K562 (cell line): ENCODE data around the gene PPP1R15B. TPM values are rescaled to one million over a fixed set of nuclear protein-coding genes. Genes with fewer than 3 reads are reported as not detected.

ENCODE experiments used
- ATAC-seq: fragments of 200-7000 bp; cut with Tn5 transposase; 3 replicates; pipeline ENCODE4 v1.9.1; 2020; ENCODE audit warnings: moderate library complexity
- Bru-seq: library from RNA; stranded (reverse); fragments of 400-500 nt; gene quantifications from one replicate; lab custom pipeline; 2021; lab: Mats Ljungman, UMichigan
- BruChase-seq, 2 experiments: library from RNA; stranded (reverse); fragments of 400-500 nt; gene quantifications; one replicate each; lab custom pipeline; 2021; lab: Mats Ljungman, UMichigan
- BruUV-seq: library from RNA; stranded (reverse); fragments of 400-500 nt; replicated peaks from 2 replicates; lab custom pipeline; 2021; lab: Mats Ljungman, UMichigan
- CTCF ChIA-PET: fragments of 300-600 bp; formaldehyde crosslinking; extraction: SDS; loops from one replicate; lab custom pipeline; 2021; ENCODE audit warnings: low intra/inter-chr PET ratio; lab: Yijun Ruan, JAX
- POLR2A ChIA-PET: fragments of 300-600, 350-650 bp; sonication (Branson Sonifier 250); formaldehyde crosslinking; extraction: SDS; loops from one replicate; lab custom pipeline; 2021; ENCODE audit warnings: antibody characterized with exemption, inconsistent platforms; lab: Yijun Ruan, JAX
- DNase-seq, 4 experiments: peaks; one replicate each; pipeline versions ENCODE4 v3.0.0 to v3.0.0-alpha.2; 2011 to 2018; ENCODE audit warnings: low spot score in 3 of 4, mixed read lengths in 3 of 4; ENCODE audit errors: extremely low read depth in 1 of 4
- FAIRE-seq: peaks from 2 replicates; lab custom pipeline; 2011; peaks lifted over from hg19 to GRCh38; lab: Jason Lieb, UNC
- H2AFZ ChIP-seq: 2 replicates; pipeline ENCODE4 v1.6.0; 2011; ENCODE audit warnings: low read depth, low read length, control low read depth, inconsistent platforms
- H3K27ac ChIP-seq: fragments of 200-600 bp; 3 replicates; pipeline ENCODE4 v1.8.0; 2011; ENCODE audit warnings: low read depth, mild to moderate bottlenecking, control low read depth, inconsistent platforms, low read length, moderate library complexity, mixed read lengths; ENCODE audit errors: extremely low read depth
- H3K27me3 ChIP-seq, 2 experiments: fragments of 300-600 bp in 1 of 2; 2 replicates in 1 of 2; 3 replicates in 1 of 2; pipeline versions ENCODE4 v1.6.0 to v1.8.0; 2011; ENCODE audit warnings: inconsistent platforms in 2 of 2, low read length in 2 of 2, mild to moderate bottlenecking in 1 of 2, mixed read lengths in 1 of 2, moderate library complexity in 1 of 2; ENCODE audit not compliant: control insufficient read depth in 2 of 2, insufficient read depth in 2 of 2
- H3K36me3 ChIP-seq: fragments of 300-600 bp; 3 replicates; pipeline ENCODE4 v1.8.0; 2011; ENCODE audit warnings: mild to moderate bottlenecking, low read length, inconsistent platforms; ENCODE audit not compliant: control insufficient read depth, insufficient read depth
- H3K4me1 ChIP-seq, 2 experiments: fragments of 200-600 bp in 1 of 2; replicated peaks in 1 of 2; 2 replicates in 1 of 2; 3 replicates in 1 of 2; pipeline versions ENCODE4 v1.5.1 to v1.8.0; 2011; ENCODE audit warnings: inconsistent platforms in 2 of 2, low read length in 2 of 2, mild to moderate bottlenecking in 1 of 2, mixed read lengths in 1 of 2, moderate library complexity in 1 of 2; ENCODE audit not compliant: control insufficient read depth in 2 of 2, insufficient read depth in 2 of 2
- H3K4me2 ChIP-seq: 2 replicates; pipeline ENCODE4 v1.6.1; 2011; ENCODE audit warnings: low read length, control low read depth, inconsistent platforms, mixed read lengths; ENCODE audit not compliant: insufficient read depth
- H3K4me3 ChIP-seq: fragments of 200-600 bp; sonication (generic), shearing (Covaris generic); 2 replicates; pipeline ENCODE4 v1.5.1; 2016; ENCODE audit warnings: control low read depth, inconsistent platforms
- H3K79me2 ChIP-seq: fragments of 200-600 bp; 3 replicates; pipeline ENCODE4 v1.8.0; 2011; ENCODE audit warnings: low read length, inconsistent platforms; ENCODE audit not compliant: control insufficient read depth, insufficient read depth
- H3K9ac ChIP-seq, 2 experiments: 2 replicates each; pipeline versions ENCODE4 v1.6.0 to v1.6.1; 2011; ENCODE audit warnings: low read depth in 2 of 2, low read length in 2 of 2, control low read depth in 1 of 2, inconsistent platforms in 1 of 2, mild to moderate bottlenecking in 1 of 2, mixed read lengths in 1 of 2; ENCODE audit not compliant: insufficient read depth in 1 of 2
- H3K9me1 ChIP-seq: one replicate; pipeline ENCODE4 v1.6.0; 2011; ENCODE audit warnings: inconsistent platforms, mild to moderate bottlenecking, low read length, moderate library complexity; ENCODE audit not compliant: control insufficient read depth, insufficient read depth
- H3K9me3 ChIP-seq: replicated peaks from 2 replicates; pipeline ENCODE4 v1.5.1; 2011; ENCODE audit warnings: low read depth, low read length, inconsistent platforms; ENCODE audit not compliant: control insufficient read depth, insufficient read depth
- H4K20me1 ChIP-seq: replicated peaks from 2 replicates; pipeline ENCODE4 v1.6.1; 2011; ENCODE audit warnings: low read length, inconsistent platforms, mixed read lengths; ENCODE audit not compliant: control insufficient read depth, insufficient read depth
- BRD9 ChIP-seq: fragments of 450-650 bp; IDR thresholded peaks from 2 replicates; pipeline ENCODE4 v1.6.1; 2018; ENCODE audit warnings: low read depth; ENCODE audit not compliant: partially characterized antibody
- GTF2F1 ChIP-seq: IDR thresholded peaks from 2 replicates; pipeline ENCODE4 v1.6.1; 2011; ENCODE audit warnings: low read depth, low read length, improper control_type of control experiment
- KLF1 ChIP-seq: fragments of 450-650 bp; IDR thresholded peaks from 2 replicates; pipeline ENCODE4 v1.6.1; 2016; ENCODE audit warnings: missing genetic modification characterization, missing compliant biosample characterization
- LCOR ChIP-seq: sonication (generic); formaldehyde crosslinking; IDR thresholded peaks from 2 replicates; pipeline ENCODE4 v1.8.0; 2022; ENCODE audit warnings: mild to moderate bottlenecking, missing genetic modification reagents
- MTA1 ChIP-seq: fragments of 450-650 bp; IDR thresholded peaks from 2 replicates; pipeline ENCODE4 v1.6.1; 2017; ENCODE audit warnings: borderline replicate concordance
- NCOA1 ChIP-seq: fragments of 450-650 bp; IDR thresholded peaks from 2 replicates; pipeline ENCODE4 v1.6.1; 2016; ENCODE audit warnings: low read depth
- NFYB ChIP-seq: IDR thresholded peaks from 2 replicates; pipeline ENCODE4 v1.6.1; 2011; ENCODE audit warnings: mild to moderate bottlenecking, moderate library complexity; ENCODE audit not compliant: insufficient read length; ENCODE audit errors: extremely low read depth
- NR4A1 ChIP-seq, 2 experiments: fragments of 250-450 bp in 1 of 2; fragments of 450-650 bp in 1 of 2; sonication (Bioruptor Pico) in 1 of 2; IDR thresholded peaks; 2 replicates each; pipeline versions ENCODE4 v1.4.0 to v1.6.1; 2016 to 2020; ENCODE audit warnings: mild to moderate bottlenecking in 2 of 2, missing compliant biosample characterization in 1 of 2, missing genetic modification characterization in 1 of 2, moderate library complexity in 1 of 2
- PHF8 ChIP-seq: fragments of 200-600 bp; sonication (generic); IDR thresholded peaks from 2 replicates; pipeline ENCODE4 v1.6.1; 2012; ENCODE audit warnings: mixed run types, mild to moderate bottlenecking, inconsistent platforms, low read length, moderate library complexity, borderline replicate concordance
- SMAD1 ChIP-seq: fragments of 150-350 bp; IDR thresholded peaks from 2 replicates; pipeline ENCODE4 v1.6.1; 2014; ENCODE audit warnings: low read length, low read depth; ENCODE audit not compliant: partially characterized antibody
- SP1 ChIP-seq: sonication (generic); formaldehyde crosslinking; IDR thresholded peaks from 2 replicates; pipeline ENCODE4 v1.8.1; 2022; ENCODE audit warnings: mild to moderate bottlenecking, missing genetic modification reagents
- SUPT5H ChIP-seq: fragments of 450-650 bp; IDR thresholded peaks from 2 replicates; pipeline ENCODE4 v1.6.1; 2016
- TEAD1 ChIP-seq, 2 experiments: fragments of 450-650 bp in 1 of 2; sonication (generic) in 1 of 2; formaldehyde crosslinking; IDR thresholded peaks; 2 replicates each; pipeline versions ENCODE4 v1.4.0 to v1.8.0; 2020 to 2022; ENCODE audit warnings: mild to moderate bottlenecking in 2 of 2, missing genetic modification reagents in 1 of 2
- WGBS: fragments of 100-300 bp; shearing (Covaris generic); methylation state at CpG from one replicate; pipeline ENCODE4 v1.1.6; 2016; ENCODE audit warnings: low coverage, mixed read lengths; ENCODE audit not compliant: insufficient coverage; ENCODE audit errors: missing lambda C conversion rate; 5-methylcytosine and 5-hydroxymethylcytosine counted together
- in situ Hi-C: fragments of 300-500 bp; cut with MboI; formaldehyde crosslinking; loops from 4 replicates; pipeline ENCODE4 v1.15.0; 2018; ENCODE audit warnings: inconsistent platforms, mixed read lengths
- intact Hi-C: fragments of 100-400 bp; cut with micrococcal nuclease; formaldehyde crosslinking; loops from 2 replicates; pipeline ENCODE4 v1.14.2; 2022
- long read RNA-seq, 3 experiments: library from polyadenylated mRNA in 2 of 3; library from RNA in 1 of 3; unstranded in 2 of 3; stranded (forward) in 1 of 3; transcript quantifications; one replicate each; pipeline ENCODE4 v2.0.0, GENCODE V29; 2019 to 2022
- polyA minus RNA-seq, 3 experiments: library from RNA; depleted of rRNA, polyadenylated mRNA; stranded (reverse); fragments of >200 nt; gene quantifications; 2 replicates each; pipeline ENCODE4 v1.2.3, GENCODE V29; 2011
- polyA plus RNA-seq, 8 experiments: library from polyadenylated mRNA; depleted of rRNA in 4 of 8; stranded (reverse) in 5 of 8; unstranded in 3 of 8; fragments of >200 nt; fragmentation: Nextera tagmentation in 2 of 8; fragmentation: Illumina TruSeq in 1 of 8; extraction: Ambion mirVana in 2 of 8; extraction: Trizol in 1 of 8; gene quantifications; 2 replicates each; pipeline versions ENCODE4 v1.2.1 to v1.2.3, GENCODE V29; 2011 to 2014; ENCODE audit warnings: inconsistent platforms in 1 of 8, missing spikeins in 1 of 8
- total RNA-seq, 7 experiments: library from RNA; depleted of rRNA in 6 of 7; stranded (reverse); fragments of >200 nt in 6 of 7; fragmentation: Illumina TruSeq in 2 of 7; extraction: Trizol in 2 of 7; gene quantifications; 2 replicates each; pipeline versions ENCODE4 v1.2.1 to v1.2.3, GENCODE V29; 2011 to 2021; ENCODE audit warnings: low replicate concordance in 1 of 7
- TF ChIP-seq, protein P1 (sequence below): fragments of 450-650 bp; IDR thresholded peaks from 2 replicates; pipeline ENCODE4 v1.6.1; 2016

The PPP1R15B gene
- 89.5 and 106 TPM in 2 replicates for total RNA-seq (2011; cell fraction: chromatin; rRNA removed; ENCODE audit: low replicate concordance)
- 92.1 and 92.6 TPM in 2 replicates for total RNA-seq (2011; cell fraction: nucleolus; rRNA removed)
- total RNA-seq (2011; cell fraction: nucleoplasm; rRNA removed), result 106 and 121 TPM in 2 replicates
- 30.8 and 32.3 TPM in 2 replicates for total RNA-seq (2014; rRNA removed)
- 42.2 and 45.5 TPM in 2 replicates for total RNA-seq (2014; rRNA removed; fragmentation: Illumina TruSeq; extraction: Trizol)
- 30.6 and 32.4 TPM in 2 replicates for total RNA-seq (2015; rRNA removed; fragmentation: Illumina TruSeq; extraction: Trizol)
- 46.5 and 48.1 TPM in 2 replicates for total RNA-seq (2021)
- 24.6 and 27.0 TPM in 2 replicates for polyA plus RNA-seq (2011; rRNA removed)
- polyA plus RNA-seq (2011; cell fraction: cytosol; rRNA removed), result 19.2 and 23.1 TPM in 2 replicates
- 18.4 and 20.5 TPM in 2 replicates for polyA plus RNA-seq (2011; cell fraction: nucleus; rRNA removed)
- 15.8 and 22.5 TPM in 2 replicates for polyA plus RNA-seq (2012)
- polyA plus RNA-seq (2014; fragmentation: Illumina TruSeq; extraction: Trizol), result 34.2 and 36.5 TPM in 2 replicates
- polyA plus RNA-seq (2014; fragmentation: Nextera tagmentation; extraction: Ambion mirVana), result 10 to 100 TPM; 17.0 to 24.7 TPM
- polyA plus RNA-seq (2014; rRNA removed), result 26.9 and 27.2 TPM in 2 replicates
- 47.0 and 63.2 TPM in 2 replicates for polyA minus RNA-seq (2011; rRNA and poly(A)+ RNA removed)
- 38.7 and 39.2 TPM in 2 replicates for polyA minus RNA-seq (2011; cell fraction: cytosol; rRNA and poly(A)+ RNA removed)
- polyA minus RNA-seq (2011; cell fraction: nucleus; rRNA and poly(A)+ RNA removed), result 36.5 and 72.2 TPM in 2 replicates
- Bru-seq, nascent RNA, result percentile 98 among the genes with signal in this experiment
- percentile 99 among the genes with signal in this experiment for BruChase-seq, experiment 1, labeled RNA remaining after a 2-hour chase
- percentile 99 among the genes with signal in this experiment for BruChase-seq, experiment 2, labeled RNA remaining after a 6-hour chase
- long read RNA-seq, experiment 1, full-length matches to known transcripts, result 62 of 88 reads
- long read RNA-seq, experiment 1, partial matches to known transcripts, result 0 of 88 reads
- long read RNA-seq, experiment 1, other reads (novel, unspliced or antisense), result 26 of 88 reads
- long read RNA-seq, experiment 2, partial matches to known transcripts, result 0 of 21 reads
- long read RNA-seq, experiment 2, other reads (novel, unspliced or antisense), result 21 of 21 reads
- long read RNA-seq, experiment 3, full-length matches to known transcripts, result 6 of 8 reads
- long read RNA-seq, experiment 3, partial matches to known transcripts, result 0 of 8 reads
- long read RNA-seq, experiment 3, other reads (novel, unspliced or antisense), result 2 of 8 reads

DNA sequence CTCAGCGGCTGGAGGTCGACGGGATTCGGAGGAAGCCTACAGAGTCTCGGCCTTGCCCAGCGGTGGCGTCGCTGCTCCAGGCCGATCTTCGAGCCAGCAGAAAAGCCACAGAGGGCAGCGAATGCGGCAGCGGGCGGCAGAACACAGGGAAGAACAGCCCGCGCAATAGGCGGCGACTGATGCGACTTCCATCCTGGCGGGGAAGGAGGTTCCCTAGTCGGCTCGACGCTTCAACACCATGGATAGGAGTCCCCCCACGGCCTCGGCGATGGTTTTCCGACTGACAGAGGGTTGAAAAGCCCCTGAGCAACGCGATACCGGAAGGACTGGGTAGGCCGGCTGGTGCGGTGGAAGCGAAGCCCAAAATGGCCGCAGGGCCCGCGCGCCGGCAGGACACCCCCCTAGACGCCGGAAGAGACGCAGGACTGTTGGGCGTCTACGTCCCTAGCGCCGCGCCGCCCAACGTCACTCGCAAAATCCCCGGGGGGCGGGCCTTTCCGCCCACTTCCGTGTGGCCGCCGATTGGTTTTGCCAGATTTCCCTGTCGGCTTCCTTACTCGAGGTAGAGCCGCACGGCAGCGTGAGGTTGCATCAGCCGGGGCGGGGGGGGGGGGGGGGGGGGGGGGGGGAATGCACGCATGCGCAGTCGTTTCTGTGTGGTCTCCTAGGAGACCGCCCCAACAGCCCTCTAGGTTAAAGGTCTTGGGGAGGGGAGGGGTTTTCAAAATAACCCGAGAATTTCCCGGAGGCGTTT, at the start of gene PPP1R15B:
Gene PPP1R15B (minus strand): TSS at position 367 of the 754 bp plus-strand sequence. CDS start 406 bp downstream, outside the sequence.
- peaks cover 9 to 10% of the 10 kb centered on the region in 2 experiments; a peak in 4 of 5 replicates for H3K4me1 ChIP-seq
- ChIA-PET POLR2A (interaction anchor here (1.1 to 5.8 kb wide), 5 partner anchors 13 to 105 kb away, joined by 4 to 87 read pairs (median 9); partner anchors contain the start of genes MDM4 and PIK3C2B), CTCF (interaction anchor here (1.2 kb wide), 1 partner anchor 13 kb away, joined by 4 read pairs; no protein-coding TSS in a partner anchor)
- H3K9me1 ChIP-seq, result no peaks in the 10 kb centered on the region
- DNase-seq, result peak; percentile 98 to 99 (median 99)
- ATAC-seq, result peak; percentile 90
- H2AFZ ChIP-seq, result peak within 1 kb of the TSS; percentile 83
- H3K36me3 ChIP-seq, result peaks cover 41% of the 10 kb centered on the region
- in situ Hi-C loops, result no loop called here
- peak within 1 kb of the TSS; percentile 93 for H3K27ac ChIP-seq
- H3K9ac ChIP-seq, result peak within 1 kb of the TSS; percentile 95 to 97
- FAIRE-seq, result peak; percentile 96
- peak within 1 kb of the TSS; percentile 99 for H3K4me2 ChIP-seq
- TSS peak; percentile 40 for BruUV-seq
- intact Hi-C loops, result loop anchor here (5.0 kb wide), 1 partner anchor 96 kb away; no protein-coding TSS in a partner anchor
- WGBS, result under 1% methylated on average over 68 of the region's 69 CpGs
- no peaks in the 10 kb centered on the region for H3K9me3 ChIP-seq
- H3K27me3 ChIP-seq, result no peaks in the 10 kb centered on the region
- H4K20me1 ChIP-seq, result peaks cover 45% of the 10 kb centered on the region
- H3K4me3 ChIP-seq, result peak within 1 kb of the TSS; percentile 90
- H3K79me2 ChIP-seq, result peaks cover 51% of the 10 kb centered on the region
- TF ChIP-seq KLF1 (0 out of 2 replicates have a peak, but pooled peaks have one; percentile 68), SMAD1 (peak; percentile 85), SUPT5H (peak; percentile 97), PHF8 (peak; percentile 99), BRD9 (peak; percentile 70), LCOR (CRISPR knock-in tag) (peak; percentile 87), GTF2F1 (peak; percentile 84; the same call in 1 of the 2 replicates), NFYB (peak; percentile 30), NR4A1 (CRISPR knock-in tag; IDR thresholded peaks at IDR 0.05) (no peak), NR4A1 (tag; IDR thresholded peaks at IDR 0.05) (peak; percentile 50; the same call in 1 of the 2 replicates), SP1 (CRISPR knock-in tag) (peak; percentile 91), TEAD1 (CRISPR knock-in tag; IDR thresholded peaks at IDR 0.05) (peak in 1 of 2 experiments; percentile 27; a peak in 1 of 4 replicates), MTA1 (peak; percentile 91), NCOA1 (peak; percentile 45; the same call in 1 of the 2 replicates)
- TF ChIP-seq, protein P1, sequence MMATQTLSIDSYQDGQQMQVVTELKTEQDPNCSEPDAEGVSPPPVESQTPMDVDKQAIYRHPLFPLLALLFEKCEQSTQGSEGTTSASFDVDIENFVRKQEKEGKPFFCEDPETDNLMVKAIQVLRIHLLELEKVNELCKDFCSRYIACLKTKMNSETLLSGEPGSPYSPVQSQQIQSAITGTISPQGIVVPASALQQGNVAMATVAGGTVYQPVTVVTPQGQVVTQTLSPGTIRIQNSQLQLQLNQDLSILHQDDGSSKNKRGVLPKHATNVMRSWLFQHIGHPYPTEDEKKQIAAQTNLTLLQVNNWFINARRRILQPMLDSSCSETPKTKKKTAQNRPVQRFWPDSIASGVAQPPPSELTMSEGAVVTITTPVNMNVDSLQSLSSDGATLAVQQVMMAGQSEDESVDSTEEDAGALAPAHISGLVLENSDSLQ, result peak; percentile 76
